KMS-11 (cell line): Measurements from ENCODE around the gene RAB40B.

Source experiments
- H2AFZ ChIP-seq: fragments of 200-600 bp; sonication (generic); 2 replicates; pipeline ENCODE4 v1.6.1; 2016; ENCODE audit warnings: antibody characterized with exemption, mixed run types, low read depth
- H3K27ac ChIP-seq: fragments of 200-600 bp; sonication (generic); 2 replicates; pipeline ENCODE4 v1.6.1; 2016; ENCODE audit warnings: mild to moderate bottlenecking, mixed run types
- H3K27me3 ChIP-seq: fragments of 200-600 bp; sonication (generic); 2 replicates; pipeline ENCODE4 v1.6.1; 2017; ENCODE audit warnings: mild to moderate bottlenecking, low read depth, mixed run types, moderate library complexity; ENCODE audit not compliant: insufficient read depth
- H3K36me3 ChIP-seq: fragments of 200-600 bp; sonication (generic); 2 replicates; pipeline ENCODE4 v1.6.1; 2017; ENCODE audit warnings: mild to moderate bottlenecking, mixed run types; ENCODE audit not compliant: insufficient read depth
- H3K4me1 ChIP-seq: fragments of 200-600 bp; sonication (generic); 2 replicates; pipeline ENCODE4 v1.6.1; 2016; ENCODE audit warnings: mild to moderate bottlenecking, low read depth, mixed run types; ENCODE audit not compliant: poor library complexity, severe bottlenecking
- H3K4me2 ChIP-seq: fragments of 200-600 bp; sonication (generic); 2 replicates; pipeline ENCODE4 v1.7.0; 2016; ENCODE audit warnings: mild to moderate bottlenecking, mixed run types
- H3K4me3 ChIP-seq: fragments of 200-600 bp; sonication (generic); IDR thresholded peaks from 2 replicates; pipeline ENCODE4 v1.6.1; 2017; ENCODE audit warnings: low read depth, low read length, mixed read lengths; ENCODE audit not compliant: insufficient read depth
- H3K79me2 ChIP-seq: fragments of 200-600 bp; sonication (generic); 2 replicates; pipeline ENCODE4 v1.6.1; 2016; ENCODE audit warnings: low read depth, mixed run types; ENCODE audit not compliant: insufficient read depth
- H3K9ac ChIP-seq: fragments of 200-600 bp; sonication (generic); 2 replicates; pipeline ENCODE4 v1.6.1; 2016; ENCODE audit warnings: mild to moderate bottlenecking, mixed run types
- H4K20me1 ChIP-seq: fragments of 200-600 bp; sonication (generic); 2 replicates; pipeline ENCODE4 v1.6.1; 2016; ENCODE audit warnings: mild to moderate bottlenecking, mixed run types; ENCODE audit not compliant: insufficient read depth
- CTCF ChIP-seq: fragments of 200-600 bp; sonication (generic); conservative IDR thresholded peaks from 2 replicates; pipeline ENCODE4 v1.6.1; 2017; ENCODE audit warnings: low read depth, mild to moderate bottlenecking, antibody characterized with exemption, low read length, moderate library complexity, mixed read lengths

RAB40B gene

GRCh38 chr17:82645516-82645915 lies 53.0 kb downstream of the RAB40B start:
- peaks cover 12% of the 10 kb centered on the region for H4K20me1 ChIP-seq
- TF ChIP-seq CTCF: no peak

GRCh38 chr17:82644148-82644547 lies 54.4 kb downstream of the RAB40B start:
- no peak overlapping the region for H3K9ac ChIP-seq
- TF ChIP-seq CTCF: no peak
- H3K36me3 ChIP-seq: no peaks in the 10 kb centered on the region; the same call in 1 of the 2 replicates
- no peak overlapping the region for H2AFZ ChIP-seq
- H3K27ac ChIP-seq: no peak overlapping the region
- no peak overlapping the region for H3K4me3 ChIP-seq
- peaks cover 59% of the 10 kb centered on the region for H3K79me2 ChIP-seq
- peaks cover 12% of the 10 kb centered on the region for H4K20me1 ChIP-seq
- peaks cover 15% of the 10 kb centered on the region for H3K4me1 ChIP-seq
- H3K27me3 ChIP-seq: no peaks in the 10 kb centered on the region
- H3K4me2 ChIP-seq: no peak overlapping the region

More at GRCh38 chr17:82645516-82645915, 53.0 kb downstream of the RAB40B start:
- Histone ChIP-seq H2AFZ (no peak overlapping the region), H3K27me3 (no peaks in the 10 kb centered on the region), H3K4me1 (peaks cover 15% of the 10 kb centered on the region), H3K36me3 (no peaks in the 10 kb centered on the region; the same call in 1 of the 2 replicates), H3K79me2 (peaks cover 55% of the 10 kb centered on the region), H3K4me3 (no peak overlapping the region), H3K27ac (no peak overlapping the region), H3K9ac (no peak overlapping the region), H3K4me2 (no peak overlapping the region)

GRCh38 chr17:82642022-82642421 lies 56.5 kb downstream of the RAB40B start:
- no peak overlapping the region for H3K27ac ChIP-seq
- peaks cover 12% of the 10 kb centered on the region for H3K4me1 ChIP-seq
- H4K20me1 ChIP-seq: peaks cover 5% of the 10 kb centered on the region
- TF ChIP-seq CTCF: no peak
- H3K9ac ChIP-seq: no peak overlapping the region
- peaks cover 65% of the 10 kb centered on the region for H3K79me2 ChIP-seq
- H2AFZ ChIP-seq: no peak overlapping the region
- H3K27me3 ChIP-seq: no peaks in the 10 kb centered on the region
- no peaks in the 10 kb centered on the region; the same call in 1 of the 2 replicates for H3K36me3 ChIP-seq
- H3K4me2 ChIP-seq: no peak overlapping the region
- no peak overlapping the region for H3K4me3 ChIP-seq

- Histone ChIP-seq H3K36me3 (peaks cover 5% of the 10 kb centered on the region; the same call in 1 of the 2 replicates), H4K20me1 (no peaks in the 10 kb centered on the region), H2AFZ (no peak overlapping the region), H3K4me1 (no peaks in the 10 kb centered on the region), H3K4me3 (no peak overlapping the region), H3K27me3 (no peaks in the 10 kb centered on the region), H3K4me2 (no peak overlapping the region), H3K9ac (no peak overlapping the region), H3K79me2 (peaks cover 50% of the 10 kb centered on the region; the same call in 1 of the 2 replicates), H3K27ac (no peak overlapping the region)
- no peak for TF ChIP-seq CTCF
Measured at GRCh38 chr17:82640036-82640435, 58.5 kb downstream of the RAB40B start.
